Smooth muscle cell (in vitro differentiated cells): Measurements from ENCODE around the gene SLC35F3. TPM values are rescaled to one million over a fixed set of nuclear protein-coding genes. Genes with fewer than 3 reads are reported as not detected.
"Not testable (repeated sequence)": the region's sequence is repeated elsewhere in the genome, so short reads cannot be mapped to it uniquely, and the experiment has no call there.

Experiments
- DNase-seq: peaks from one replicate; lab custom pipeline; 2025; ENCODE audit not compliant: unreplicated experiment; lab: John Stamatoyannopoulos, UW
- H2AFZ ChIP-seq: fragments of 200-600 bp; sonication (generic); 2 replicates; pipeline ENCODE4 v1.6.0; 2016; ENCODE audit warnings: antibody characterized with exemption, low read depth, mild to moderate bottlenecking
- H3F3A ChIP-seq: fragments of 200-600 bp; sonication (generic); 2 replicates; pipeline ENCODE4 v1.6.0; 2017; ENCODE audit warnings: antibody characterized with exemption, low read depth
- H3K27ac ChIP-seq: fragments of 200-600 bp; sonication (generic); 2 replicates; pipeline ENCODE4 v1.5.1; 2016; ENCODE audit warnings: low read depth, mild to moderate bottlenecking
- H3K27me3 ChIP-seq: fragments of 200-600 bp; sonication (generic); 2 replicates; pipeline ENCODE4 v1.6.1; 2016; ENCODE audit warnings: low read depth, mild to moderate bottlenecking
- H3K36me3 ChIP-seq: fragments of 200-600 bp; sonication (generic); 2 replicates; pipeline ENCODE4 v1.5.1; 2016; ENCODE audit warnings: low read depth
- H3K4me1 ChIP-seq: fragments of 200-600 bp; sonication (generic); 2 replicates; pipeline ENCODE4 v1.5.1; 2016; ENCODE audit warnings: low read depth
- H3K4me2 ChIP-seq: fragments of 200-600 bp; sonication (generic); 2 replicates; pipeline ENCODE4 v1.6.0; 2016; ENCODE audit warnings: mild to moderate bottlenecking
- H3K4me3 ChIP-seq: fragments of 200-600 bp; sonication (generic); 2 replicates; pipeline ENCODE4 v1.5.1; 2016; ENCODE audit warnings: mild to moderate bottlenecking
- H3K79me2 ChIP-seq: fragments of 200-600 bp; sonication (generic); 2 replicates; pipeline ENCODE4 v1.6.0; 2016; ENCODE audit warnings: low read depth, mild to moderate bottlenecking
- H3K9ac ChIP-seq: fragments of 200-600 bp; sonication (generic); 2 replicates; pipeline ENCODE4 v1.6.0; 2016; ENCODE audit warnings: low read depth
- H3K9me3 ChIP-seq: fragments of 200-600 bp; sonication (generic); replicated peaks from 2 replicates; pipeline ENCODE4 v1.5.1; 2016; ENCODE audit warnings: low read depth
- H4K20me1 ChIP-seq: fragments of 200-600 bp; sonication (generic); 2 replicates; pipeline ENCODE4 v1.6.0; 2016; ENCODE audit warnings: low read depth
- CTCF ChIP-seq: fragments of 200-600 bp; sonication (generic); IDR thresholded peaks from 2 replicates; pipeline ENCODE4 v1.5.1; 2017; ENCODE audit warnings: borderline replicate concordance, mild to moderate bottlenecking, antibody characterized with exemption; ENCODE audit not compliant: insufficient read depth, poor library complexity, severe bottlenecking
- WGBS: methylation state at CpG from one replicate; pipeline ENCODE4 v1.1.7; 2016; ENCODE audit warnings: low lambda C conversion rate; 5-methylcytosine and 5-hydroxymethylcytosine counted together
- polyA plus RNA-seq: library from polyadenylated mRNA; unstranded; fragments of >200 nt; fragmentation: Nextera tagmentation; extraction: Ambion mirVana; gene quantifications from 2 replicates; pipeline ENCODE4 v1.2.1, GENCODE V29; 2016
- total RNA-seq: library from RNA; depleted of rRNA; stranded (reverse); fragments of >200 nt; gene quantifications from 2 replicates; pipeline ENCODE4 v1.2.3, GENCODE V29; 2014

Gene SLC35F3
- total and polyA plus RNA-seq, 2 experiments from 2014 or later = 0.31 to 0.66 TPM

- TF ChIP-seq CTCF = no peak
- H3K79me2 ChIP-seq = no peaks in the 10 kb centered on the region
- H3F3A ChIP-seq = no peaks in the 10 kb centered on the region
- no peaks in the 10 kb centered on the region for H3K9me3 ChIP-seq
- no peaks in the 10 kb centered on the region for H3K36me3 ChIP-seq
- no peak overlapping the region for H3K27ac ChIP-seq
- peaks cover 8% of the 10 kb centered on the region for H3K4me1 ChIP-seq
- WGBS = 86% methylated on average over 5 of the region's 5 CpGs
- H3K4me2 ChIP-seq = no peak overlapping the region
- no peaks in the 10 kb centered on the region for H4K20me1 ChIP-seq
- no peaks in the 10 kb centered on the region for H3K27me3 ChIP-seq
- DNase-seq = no peak
- no peak overlapping the region for H3K9ac ChIP-seq
- H2AFZ ChIP-seq = no peak overlapping the region
- H3K4me3 ChIP-seq = no peak overlapping the region
Observed at GRCh38 chr1:234246638-234247116, 342.2 kb downstream of the SLC35F3 start.

DNA sequence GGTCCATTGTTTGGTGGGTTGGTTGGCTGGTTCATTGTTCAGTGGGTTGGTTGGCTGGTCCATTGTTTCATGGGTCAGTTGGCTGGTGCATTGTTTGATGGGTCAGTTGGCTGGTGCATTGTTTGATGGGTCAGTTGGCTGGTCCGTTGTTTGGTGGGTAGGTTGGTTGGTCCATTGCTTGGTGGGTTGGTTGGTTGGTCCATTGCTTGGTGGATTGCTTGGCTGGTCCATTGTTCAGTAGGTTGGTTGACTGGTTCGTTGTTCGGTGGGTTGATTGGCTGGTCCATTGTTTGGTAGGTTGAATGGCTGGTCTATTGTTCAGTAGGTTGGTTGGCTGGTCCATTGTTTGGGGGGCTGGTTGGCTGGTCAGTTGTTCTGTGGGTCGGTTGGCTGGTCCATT, 343.3 kb downstream of the SLC35F3 start:
- DNase-seq = not testable (repeated sequence)

DNA sequence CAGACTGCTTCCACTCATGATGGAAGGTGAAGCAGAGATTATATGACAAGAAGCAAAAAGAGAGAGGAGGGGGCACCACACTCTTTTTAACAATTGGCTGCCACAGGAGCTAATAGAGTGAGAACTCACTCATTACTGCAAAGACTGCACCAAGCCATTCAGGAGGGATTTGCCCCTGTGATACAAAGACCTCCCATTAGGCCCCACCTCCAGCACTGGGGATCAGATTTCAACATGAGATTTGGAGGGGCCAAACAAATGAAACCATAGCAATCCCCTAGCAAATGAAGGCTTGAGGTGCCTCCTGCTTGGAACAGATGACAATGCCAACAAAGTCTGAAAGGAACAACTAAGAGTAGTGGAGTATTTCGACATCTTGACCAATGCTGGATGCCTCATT, 346.3 kb downstream of the SLC35F3 start:
- Histone ChIP-seq H3F3A (no peaks in the 10 kb centered on the region), H3K4me2 (no peak overlapping the region), H3K9me3 (no peaks in the 10 kb centered on the region), H3K4me1 (peaks cover 11% of the 10 kb centered on the region), H3K27ac (no peak overlapping the region), H3K79me2 (no peaks in the 10 kb centered on the region), H2AFZ (no peak overlapping the region), H3K4me3 (no peak overlapping the region), H3K27me3 (no peaks in the 10 kb centered on the region), H3K9ac (no peak overlapping the region), H3K36me3 (no peaks in the 10 kb centered on the region), H4K20me1 (no peaks in the 10 kb centered on the region)
- DNase-seq = no peak
- WGBS = 93% methylated on average over 1 of the region's 1 CpG
- no peak for TF ChIP-seq CTCF

More for the DNA sequence above, 343.3 kb downstream of the SLC35F3 start:
- H3K4me2 ChIP-seq, H3K4me3 ChIP-seq, H3F3A ChIP-seq, H3K27ac ChIP-seq, H3K9me3 ChIP-seq, H3K79me2 ChIP-seq, H3K27me3 ChIP-seq, H4K20me1 ChIP-seq, H3K9ac ChIP-seq, H3K36me3 ChIP-seq, H2AFZ ChIP-seq: not testable (repeated sequence)
- peaks cover 11% of the 10 kb centered on the region for H3K4me1 ChIP-seq
- WGBS = 84% methylated on average over 4 of the region's 4 CpGs

DNA sequence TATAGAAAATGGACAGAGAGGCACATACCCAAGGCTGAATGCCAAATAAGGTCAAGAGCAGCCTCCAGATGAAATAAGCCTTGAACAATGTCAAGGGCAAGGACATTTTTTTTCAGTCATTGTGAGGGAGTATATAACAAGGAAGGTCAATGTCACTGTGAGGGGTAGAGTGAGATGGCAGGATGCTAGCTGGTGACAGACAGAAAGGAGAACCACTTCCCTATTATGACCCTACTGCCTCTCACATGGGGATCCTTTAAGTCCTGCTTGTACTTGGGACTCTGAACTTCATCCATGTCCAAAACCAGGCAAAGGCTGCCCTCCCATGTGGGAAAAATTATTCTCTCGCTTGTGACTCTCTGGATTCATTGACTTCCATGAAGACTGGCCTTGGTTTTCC, 349.3 kb downstream of the SLC35F3 start:
- no peaks in the 10 kb centered on the region for H3F3A ChIP-seq
- H3K4me3 ChIP-seq = no peak overlapping the region
- DNase-seq = no peak
- no peak overlapping the region for H3K27ac ChIP-seq
- no peak overlapping the region for H3K4me2 ChIP-seq
- no peak for TF ChIP-seq CTCF
- no peaks in the 10 kb centered on the region for H3K79me2 ChIP-seq
- H4K20me1 ChIP-seq = no peaks in the 10 kb centered on the region
- H3K27me3 ChIP-seq = no peaks in the 10 kb centered on the region
- H3K4me1 ChIP-seq = peaks cover 11% of the 10 kb centered on the region
- H3K9me3 ChIP-seq = no peaks in the 10 kb centered on the region
- no peak overlapping the region for H3K9ac ChIP-seq
- H3K36me3 ChIP-seq = no peaks in the 10 kb centered on the region
- 79% methylated on average over 1 of the region's 1 CpG for WGBS
- H2AFZ ChIP-seq = no peak overlapping the region
